NCI-H510A (cell line): ENCODE results near the gene DGKD.

ENCODE experiments used
- DNase-seq: peaks from one replicate; lab custom pipeline; 2025; lab: John Stamatoyannopoulos, UW

Gene DGKD

GRCh38 chr2:233498126-233498525 lies 143.8 kb downstream of the DGKD start:
- no peak for DNase-seq

DNA sequence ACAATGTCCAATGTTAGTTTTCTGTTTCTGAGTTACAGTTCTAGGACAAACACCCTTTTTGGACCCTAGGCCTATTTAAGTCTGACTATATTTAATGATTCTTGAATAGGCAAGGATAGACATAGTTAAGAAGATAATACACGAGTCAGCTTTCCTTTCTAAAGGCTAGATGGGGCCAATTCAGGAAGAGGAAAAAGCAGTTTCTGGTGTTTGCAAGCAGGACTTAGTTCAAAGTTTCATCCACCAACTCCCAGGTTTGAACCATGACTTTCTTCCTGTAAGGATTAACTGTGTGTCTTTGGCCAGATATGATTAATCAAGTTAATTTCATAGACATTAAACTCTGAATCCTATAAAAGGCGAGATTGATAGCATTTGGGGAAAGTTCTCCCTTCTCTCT lies 145.6 kb downstream of the DGKD start:
- DNase-seq: no peak

- no peak for DNase-seq
Measured at GRCh38 chr2:233501198-233502076, 147.1 kb downstream of the DGKD start.

DNA sequence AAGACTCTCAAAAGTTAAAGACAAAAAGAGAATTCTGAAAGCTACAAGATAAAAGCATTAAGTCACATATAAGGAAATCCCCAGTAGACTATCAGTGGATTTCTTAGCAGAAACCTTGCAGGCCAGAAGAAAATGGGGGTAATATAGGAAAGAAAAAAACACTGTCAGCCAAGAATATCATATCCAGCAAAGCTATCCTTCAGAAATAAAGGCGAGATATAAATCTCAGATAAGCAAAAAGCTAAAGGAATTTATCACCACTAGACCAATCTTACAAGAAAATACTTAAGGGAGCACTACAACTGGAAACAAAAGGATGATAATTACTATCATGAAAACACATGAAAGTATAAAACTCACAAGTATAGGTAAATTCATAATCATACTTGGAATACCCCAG lies 149.2 kb downstream of the DGKD start:
- DNase-seq: no peak

GRCh38 chr2:233503947-233504637 lies 149.8 kb downstream of the DGKD start:
- DNase-seq: no peak

- DNase-seq: peak; percentile 19
Measured at GRCh38 chr2:233513953-233514655, 159.8 kb downstream of the DGKD start.

DNA sequence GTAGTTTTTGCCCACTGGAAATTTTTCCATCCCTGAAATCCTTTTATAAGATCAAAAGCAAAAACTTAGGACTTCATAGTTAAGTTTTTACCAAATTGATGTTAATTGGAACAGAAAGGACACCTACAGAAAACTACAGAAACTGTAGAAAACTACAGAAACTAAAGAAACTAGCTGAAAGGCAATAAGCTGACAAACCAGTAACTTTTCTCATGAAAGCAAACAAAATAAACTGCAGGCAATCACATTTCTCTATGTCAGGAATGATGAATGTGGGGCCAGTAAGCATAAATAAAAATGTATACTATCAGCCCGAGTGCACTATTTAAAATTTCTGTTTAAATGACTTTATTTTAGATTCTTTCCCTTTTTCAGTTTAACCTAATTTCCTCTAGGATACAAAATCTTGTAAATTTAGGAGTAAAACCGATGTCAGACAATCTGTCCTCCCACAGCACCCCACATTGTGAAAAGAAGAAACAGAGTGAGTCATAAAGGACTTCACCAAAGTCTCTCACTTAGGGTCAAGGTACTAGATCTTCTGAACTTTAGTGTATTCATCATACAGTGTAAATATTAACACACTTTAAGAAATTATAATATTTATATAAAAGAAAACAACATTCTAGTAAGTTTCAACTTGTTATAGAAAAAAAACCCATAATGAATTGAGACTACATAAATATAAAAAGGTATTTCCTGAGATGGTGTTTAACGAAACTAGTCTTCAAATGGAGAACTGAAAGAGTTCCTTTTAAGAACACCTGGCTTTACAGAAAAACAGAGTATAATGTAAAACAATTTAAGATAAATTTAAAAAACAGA lies 165.7 kb downstream of the DGKD start:
- no peak for DNase-seq
